Spleen (tissue), 11 donors: Measurements from ENCODE around the gene GPATCH2L. TPM values are rescaled to one million over a fixed set of nuclear protein-coding genes. Genes with fewer than 3 reads are reported as not detected.

ENCODE experiments used
- DNase-seq: peaks from one replicate; pipeline ENCODE4 v3.0.0-alpha.2; 2020
- H3K27ac ChIP-seq, 8 donors: fragments of 200-600 bp; sonication (generic) in 7 of 8; 1 replicate in 4 of 8; 2 replicates in 4 of 8; pipeline versions ENCODE4 v1.5.0 to v1.8.0; 2016 to 2021; ENCODE audit warnings: inconsistent platforms in 4 of 8, mild to moderate bottlenecking in 4 of 8, moderate library complexity in 1 of 8
- H3K27me3 ChIP-seq, 7 donors: fragments of 200-600 bp; sonication (generic) in 6 of 7; replicated peaks in 1 of 7; 1 replicate in 4 of 7; 2 replicates in 3 of 7; pipeline versions ENCODE4 v1.5.0 to v1.8.0; 2016 to 2021; ENCODE audit warnings: inconsistent platforms in 3 of 7, mild to moderate bottlenecking in 1 of 7
- H3K36me3 ChIP-seq, 6 donors: fragments of 200-600 bp; sonication (generic) in 5 of 6; 1 replicate in 4 of 6; 2 replicates in 2 of 6; pipeline versions ENCODE4 v1.5.0 to v1.8.0; 2016 to 2021; ENCODE audit warnings: inconsistent platforms in 2 of 6
- H3K4me1 ChIP-seq, 6 donors: fragments of 200-600 bp; sonication (generic) in 5 of 6; 1 replicate in 3 of 6; 2 replicates in 3 of 6; pipeline versions ENCODE4 v1.5.0 to v1.8.0; 2016 to 2021; ENCODE audit warnings: inconsistent platforms in 3 of 6
- H3K4me3 ChIP-seq, 8 donors: fragments of 200-600 bp; sonication (generic) in 7 of 8; 1 replicate in 4 of 8; 2 replicates in 4 of 8; pipeline versions ENCODE4 v1.5.0 to v1.8.0; 2016 to 2021; ENCODE audit warnings: inconsistent platforms in 4 of 8, mild to moderate bottlenecking in 4 of 8, moderate library complexity in 2 of 8
- H3K9me3 ChIP-seq, 8 donors: fragments of 200-600 bp; sonication (generic) in 7 of 8; 1 replicate in 4 of 8; 2 replicates in 4 of 8; pipeline versions ENCODE4 v1.5.0 to v1.8.0; 2016 to 2021; ENCODE audit warnings: inconsistent platforms in 4 of 8
- POLR2A ChIP-seq, 3 donors: fragments of 450-650 bp; IDR thresholded peaks; one replicate each; pipeline ENCODE4 v1.5.1; 2017; ENCODE audit warnings: antibody characterized with exemption in 3 of 3, mild to moderate bottlenecking in 1 of 3
- POLR2AphosphoS5 ChIP-seq, 3 donors: sonication (generic); formaldehyde crosslinking; IDR thresholded peaks; one replicate each; pipeline ENCODE4 v1.5.1; 2017; ENCODE audit warnings: antibody characterized with exemption in 3 of 3
- WGBS, 5 donors: extraction: QIAGEN DNeasy Blood & Tissue Kit in 3 of 5; methylation state at CpG; one replicate each; pipeline versions ENCODE4 v1.1.5 to v1.1.7; 2013 to 2018; 5-methylcytosine and 5-hydroxymethylcytosine counted together
- intact Hi-C: fragments of 100-400 bp; cut with DNase I; formaldehyde crosslinking; loops from one replicate; pipeline ENCODE4 v1.15.0; 2023; ENCODE audit warnings: low total_unique reads
- polyA plus RNA-seq, 3 donors: library from polyadenylated mRNA; stranded (reverse); fragments of 200-250 nt; gene quantifications; one replicate each; pipeline ENCODE4 v1.2.1, GENCODE V29; 2013
- total RNA-seq, 7 donors: library from RNA; depleted of rRNA in 3 of 7; stranded (reverse); fragments of >200 nt in 3 of 7; fragmentation: NEBNext Ultra II Directional in 4 of 7; extraction: Animal tissue kit (Norgen Biotek cat#: 25700) in 4 of 7; gene quantifications; one replicate each; pipeline versions ENCODE4 v1.1.0 to v1.2.1, GENCODE V29; 2016 to 2021
- TF ChIP-seq, protein P1 (sequence below), 11 experiments: fragments of 200-600 bp in 7 of 11; fragments of 450-650 bp in 4 of 11; sonication (generic) in 4 of 11; IDR thresholded peaks in 8 of 11; conservative IDR thresholded peaks in 3 of 11; 1 replicate in 7 of 11; 2 replicates in 4 of 11; pipeline versions ENCODE4 v1.4.0 to v1.8.0; 2016 to 2021; ENCODE audit warnings: antibody characterized with exemption in 11 of 11, inconsistent platforms in 4 of 11, mild to moderate bottlenecking in 1 of 11
- donor health status: healthy with polysubstance abuse.
- donor health status: DM: no; HTN: no; CAD: no; lungs with moderate emphysema.
- donor health status: DM: no; HTN: no; CAD: no.
- donor health status: Bipolar disorder and iron deficiency.
- donor health status: healthy.
- donor health status: DM: no; HTN: no; CAD: no.
- donor health status: DM: yes; HTN: yes; CAD: no.

The GPATCH2L gene
- total and polyA plus RNA-seq, 10 donors, result 3.5 to 96.5 (median 59.2) TPM

DNA sequence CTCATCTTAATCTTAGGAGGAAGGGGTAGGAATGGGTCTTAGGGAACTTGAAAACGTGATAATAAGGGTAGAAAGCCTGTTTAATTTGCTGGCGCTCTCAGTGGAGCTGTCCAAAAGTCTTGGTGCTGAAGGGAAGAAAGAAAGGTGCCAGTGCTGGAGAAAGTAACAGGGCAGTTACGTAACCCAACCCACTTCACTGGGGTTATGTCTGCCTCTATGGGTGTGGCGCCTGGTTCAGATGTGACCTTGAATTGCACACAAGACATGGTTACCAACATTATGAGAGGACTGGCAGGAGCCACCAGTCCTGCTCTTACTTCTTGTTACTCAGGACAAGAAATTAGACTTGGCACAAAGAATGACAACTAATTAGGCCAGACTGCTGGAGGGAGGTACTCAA is 18.6 kb upstream of the GPATCH2L start:
- H3K27ac ChIP-seq, result no peak overlapping the region
- H3K9me3 ChIP-seq, result no peaks in the 10 kb centered on the region
- no peak for DNase-seq
- WGBS, 5 donors, result 25 to 36% (median 30%) methylated on average over 4 of the region's 4 CpGs
- H3K4me3 ChIP-seq, result no peak overlapping the region
- no peaks in the 10 kb centered on the region for H3K36me3 ChIP-seq
- TF ChIP-seq POLR2AphosphoS5 (IDR thresholded peaks at IDR 0.05) (no peak), POLR2A (IDR thresholded peaks at IDR 0.05) (no peak)
- TF ChIP-seq, protein P1, sequence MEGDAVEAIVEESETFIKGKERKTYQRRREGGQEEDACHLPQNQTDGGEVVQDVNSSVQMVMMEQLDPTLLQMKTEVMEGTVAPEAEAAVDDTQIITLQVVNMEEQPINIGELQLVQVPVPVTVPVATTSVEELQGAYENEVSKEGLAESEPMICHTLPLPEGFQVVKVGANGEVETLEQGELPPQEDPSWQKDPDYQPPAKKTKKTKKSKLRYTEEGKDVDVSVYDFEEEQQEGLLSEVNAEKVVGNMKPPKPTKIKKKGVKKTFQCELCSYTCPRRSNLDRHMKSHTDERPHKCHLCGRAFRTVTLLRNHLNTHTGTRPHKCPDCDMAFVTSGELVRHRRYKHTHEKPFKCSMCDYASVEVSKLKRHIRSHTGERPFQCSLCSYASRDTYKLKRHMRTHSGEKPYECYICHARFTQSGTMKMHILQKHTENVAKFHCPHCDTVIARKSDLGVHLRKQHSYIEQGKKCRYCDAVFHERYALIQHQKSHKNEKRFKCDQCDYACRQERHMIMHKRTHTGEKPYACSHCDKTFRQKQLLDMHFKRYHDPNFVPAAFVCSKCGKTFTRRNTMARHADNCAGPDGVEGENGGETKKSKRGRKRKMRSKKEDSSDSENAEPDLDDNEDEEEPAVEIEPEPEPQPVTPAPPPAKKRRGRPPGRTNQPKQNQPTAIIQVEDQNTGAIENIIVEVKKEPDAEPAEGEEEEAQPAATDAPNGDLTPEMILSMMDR (IDR thresholded peaks at IDR 0.05 in 8 of 11, conservative IDR thresholded peaks at IDR 0.05 in 3 of 11), result no peak
- intact Hi-C loops, result no loop called here
- H3K27me3 ChIP-seq, result peaks cover 0 to 99% (median 36%) of the 10 kb centered on the region in 7 donors
- H3K4me1 ChIP-seq, result peaks cover 0 to 2% (median 0%) of the 10 kb centered on the region in 6 donors

DNA sequence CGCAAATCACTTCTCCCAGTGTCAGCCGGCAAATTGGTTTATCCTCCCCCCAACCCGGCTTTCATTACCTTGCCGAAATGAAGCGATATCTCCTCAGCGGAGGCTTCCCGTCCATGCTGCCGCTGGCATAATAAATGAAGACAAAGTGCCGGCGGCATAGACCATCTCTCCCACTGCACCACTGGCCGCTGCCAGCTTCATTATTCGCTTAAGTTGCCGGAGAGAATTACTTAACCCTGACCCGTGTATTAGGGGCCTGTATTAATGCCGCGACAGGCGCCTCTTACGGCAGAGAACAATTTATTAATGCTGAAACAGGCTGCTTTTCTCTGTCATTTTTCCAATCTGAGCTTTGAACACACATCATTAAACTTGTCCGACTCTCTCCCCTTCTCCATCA is 17.5 kb upstream of the GPATCH2L start:
- H3K27me3 ChIP-seq, result peaks cover 0 to 99% (median 46%) of the 10 kb centered on the region in 7 donors
- intact Hi-C loops, result no loop called here
- TF ChIP-seq, protein P1 (IDR thresholded peaks at IDR 0.05 in 8 of 11, conservative IDR thresholded peaks at IDR 0.05 in 3 of 11), result no peak
- TF ChIP-seq POLR2A (IDR thresholded peaks at IDR 0.05), result no peak
- TF ChIP-seq POLR2AphosphoS5 (IDR thresholded peaks at IDR 0.05), result no peak
- H3K36me3 ChIP-seq, result no peaks in the 10 kb centered on the region
- no peak overlapping the region for H3K27ac ChIP-seq
- DNase-seq, result no peak
- H3K4me1 ChIP-seq, result peaks cover 0 to 13% (median 6%) of the 10 kb centered on the region in 6 donors
- 88 to 97% (median 90%) methylated on average over 19 of the region's 19 CpGs for WGBS, 5 donors
- no peak overlapping the region for H3K4me3 ChIP-seq
- no peaks in the 10 kb centered on the region for H3K9me3 ChIP-seq

DNA sequence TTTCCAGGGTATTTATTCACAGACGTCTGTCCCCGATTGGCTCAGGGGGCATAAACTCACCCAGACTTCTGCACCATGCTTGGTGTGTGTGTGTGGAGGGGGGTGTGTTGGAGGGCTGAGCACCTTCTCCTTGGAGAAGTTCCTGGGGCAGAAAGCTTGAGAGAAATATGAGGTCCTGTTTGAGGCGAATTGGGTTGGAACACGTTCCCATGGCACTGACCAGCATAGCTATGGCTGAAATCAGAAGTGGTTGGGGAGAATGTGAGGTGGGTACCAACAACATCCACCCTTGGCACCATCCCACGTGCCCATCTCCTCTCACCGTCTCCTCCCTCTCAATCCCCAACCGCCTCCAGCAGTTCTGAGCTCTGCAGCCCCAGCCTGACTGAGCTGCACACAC is 16.0 kb upstream of the GPATCH2L start:
- Histone ChIP-seq H3K4me1 (peaks cover 0 to 14% (median 6%) of the 10 kb centered on the region in 6 donors), H3K36me3 (no peaks in the 10 kb centered on the region), H3K27me3 (peaks cover 5 to 100% (median 50%) of the 10 kb centered on the region in 7 donors), H3K4me3 (no peak overlapping the region), H3K27ac (no peak overlapping the region), H3K9me3 (no peaks in the 10 kb centered on the region)
- no peak for DNase-seq
- intact Hi-C loops, result no loop called here
- 55 to 75% (median 63%) methylated on average over 6 to 7 of the region's 7 CpGs for WGBS, 5 donors
- TF ChIP-seq, protein P1 (IDR thresholded peaks at IDR 0.05 in 8 of 11, conservative IDR thresholded peaks at IDR 0.05 in 3 of 11), result no peak
- TF ChIP-seq POLR2AphosphoS5 (IDR thresholded peaks at IDR 0.05), result no peak
- no peak for TF ChIP-seq POLR2A (IDR thresholded peaks at IDR 0.05)

DNA sequence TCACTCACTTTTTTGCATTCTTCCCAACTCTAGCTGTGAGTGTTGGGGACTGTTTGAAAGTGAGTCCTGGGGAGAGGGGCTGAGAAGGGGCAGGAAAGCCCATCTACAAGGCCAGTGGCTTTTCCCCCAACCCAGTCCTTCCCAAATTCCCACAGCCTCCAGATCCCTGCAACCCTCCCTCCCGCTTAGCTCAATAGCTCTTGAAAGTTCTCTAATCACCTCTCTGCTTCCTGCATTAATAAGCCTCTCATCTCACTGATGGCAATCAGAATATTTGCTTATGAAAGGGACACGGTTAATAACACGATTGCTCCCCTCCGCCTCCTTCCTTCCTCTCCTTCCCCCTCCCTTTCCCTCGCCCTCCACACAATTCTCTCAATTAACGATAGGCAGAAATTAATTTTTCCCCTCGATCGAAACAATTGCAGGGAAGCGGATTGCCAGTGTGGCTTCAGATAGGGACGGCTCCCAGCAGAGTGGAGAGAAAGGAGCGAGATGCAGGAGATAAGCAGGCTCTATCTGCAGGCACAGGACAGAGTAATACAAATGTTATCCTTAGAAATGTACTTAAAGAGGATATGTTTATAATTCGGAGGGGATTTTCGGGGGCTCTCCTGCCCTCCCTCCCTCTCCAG is 15.1 kb upstream of the GPATCH2L start:
- H3K27me3 ChIP-seq, result peaks cover 5 to 100% (median 50%) of the 10 kb centered on the region in 7 donors

More for the DNA sequence above, 15.1 kb upstream of the GPATCH2L start:
- Histone ChIP-seq H3K4me3 (no peak overlapping the region), H3K27ac (no peak overlapping the region), H3K4me1 (peaks cover 0 to 14% (median 6%) of the 10 kb centered on the region in 6 donors), H3K9me3 (peaks cover 0 to 4% (median under 1%) of the 10 kb centered on the region in 8 donors), H3K36me3 (no peaks in the 10 kb centered on the region)
- 23 to 30% (median 24%) methylated on average over 13 of the region's 13 CpGs for WGBS, 5 donors
- intact Hi-C loops, result no loop called here
- DNase-seq, result no peak
- TF ChIP-seq, protein P1 (IDR thresholded peaks at IDR 0.05 in 8 of 11, conservative IDR thresholded peaks at IDR 0.05 in 3 of 11), result no peak
- no peak for TF ChIP-seq POLR2A (IDR thresholded peaks at IDR 0.05)
- no peak for TF ChIP-seq POLR2AphosphoS5 (IDR thresholded peaks at IDR 0.05)
